WTC11 (cell line): ENCODE results near the gene MPPE1. TPM values are rescaled to one million over a fixed set of nuclear protein-coding genes. Genes with fewer than 3 reads are reported as not detected.
A peak's percentile ranks its signal among the peaks of the same experiment; 100 is the strongest.

ENCODE experiments used
- ATAC-seq: fragments of 200-7000 bp; cut with Tn5 transposase; 2 replicates; pipeline ENCODE4 v1.10.0; 2021; ENCODE audit warnings: mild to moderate bottlenecking, moderate library complexity
- CTCF ChIA-PET: fragments of 300-600 bp; sonication (Branson Sonifier 250); formaldehyde crosslinking; loops from one replicate; lab custom pipeline; 2021; ENCODE audit warnings: antibody characterized with exemption; lab: Charles Lee
- POLR2A ChIA-PET: fragments of 350-600 bp; sonication (Branson Sonifier 250); formaldehyde crosslinking; loops from one replicate; lab custom pipeline; 2021; ENCODE audit warnings: antibody characterized with exemption; lab: Charles Lee
- DNase-seq: peaks from one replicate; pipeline ENCODE4 v3.0.0; 2021; ENCODE audit warnings: low spot score
- H3K27ac Mint-ChIP-seq: 2 replicates; pipeline ENCODE4 v1.8.0; 2021; ENCODE audit warnings: mixed read lengths
- H3K27me3 Mint-ChIP-seq: 2 replicates; pipeline ENCODE4 v1.8.0; 2021; ENCODE audit warnings: low read depth, mild to moderate bottlenecking, moderate library complexity, mixed read lengths
- H3K36me3 Mint-ChIP-seq: 2 replicates; pipeline ENCODE4 v1.8.0; 2021; ENCODE audit warnings: mixed read lengths
- H3K4me1 Mint-ChIP-seq: 2 replicates; pipeline ENCODE4 v1.8.0; 2022; ENCODE audit warnings: mixed read lengths
- H3K4me3 Mint-ChIP-seq: 2 replicates; pipeline ENCODE4 v1.8.0; 2021; ENCODE audit warnings: mild to moderate bottlenecking, moderate library complexity, mixed read lengths
- H3K9me3 Mint-ChIP-seq: 2 replicates; pipeline ENCODE4 v1.8.0; 2021; ENCODE audit warnings: mixed read lengths
- ATF3 ChIP-seq: sonication (generic); formaldehyde crosslinking; conservative IDR thresholded peaks from 2 replicates; pipeline ENCODE4 v1.8.1; 2022; ENCODE audit warnings: mild to moderate bottlenecking, missing genetic modification reagents
- CBFB ChIP-seq: sonication (generic); formaldehyde crosslinking; IDR thresholded peaks from 2 replicates; pipeline ENCODE4 v1.8.1; 2022; ENCODE audit warnings: mild to moderate bottlenecking, low read depth, missing genetic modification reagents
- ESRRA ChIP-seq: sonication (generic); formaldehyde crosslinking; IDR thresholded peaks from 2 replicates; pipeline ENCODE4 v1.8.1; 2022; ENCODE audit warnings: mild to moderate bottlenecking, missing genetic modification reagents, borderline replicate concordance
- GRHL2 ChIP-seq: fragments of 250-450 bp; sonication (Bioruptor Pico); IDR thresholded peaks from 2 replicates; pipeline ENCODE4 v1.8.0; 2022; ENCODE audit warnings: mild to moderate bottlenecking, moderate library complexity; ENCODE audit not compliant: insufficient replicate concordance, severe bottlenecking
- MXD4 ChIP-seq: fragments of 250-450 bp; sonication (Bioruptor Pico); IDR thresholded peaks from 2 replicates; pipeline ENCODE4 v1.8.0; 2021; ENCODE audit warnings: mild to moderate bottlenecking, moderate library complexity, borderline replicate concordance
- OVOL2 ChIP-seq: fragments of 250-450 bp; sonication (Bioruptor Pico); IDR thresholded peaks from 2 replicates; pipeline ENCODE4 v1.9.0; 2021; ENCODE audit warnings: mild to moderate bottlenecking, borderline replicate concordance
- SMAD4 ChIP-seq: sonication (generic); formaldehyde crosslinking; IDR thresholded peaks from 2 replicates; pipeline ENCODE4 v1.8.0; 2022; ENCODE audit warnings: mild to moderate bottlenecking, missing genetic modification reagents
- ZBTB21 ChIP-seq: sonication (generic); formaldehyde crosslinking; IDR thresholded peaks from 2 replicates; pipeline ENCODE4 v1.8.1; 2023; ENCODE audit warnings: mild to moderate bottlenecking, missing genetic modification reagents, borderline replicate concordance
- ZMAT4 ChIP-seq: fragments of 250-450 bp; sonication (Bioruptor Pico); IDR thresholded peaks from 2 replicates; pipeline ENCODE4 v1.9.0; 2021; ENCODE audit warnings: mild to moderate bottlenecking
- ZNF121 ChIP-seq: sonication (generic); formaldehyde crosslinking; IDR thresholded peaks from 2 replicates; pipeline ENCODE4 v1.8.0; 2023; ENCODE audit warnings: missing genetic modification reagents
- ZNF138 ChIP-seq: sonication (generic); formaldehyde crosslinking; conservative IDR thresholded peaks from 2 replicates; pipeline ENCODE4 v1.8.1; 2022; ENCODE audit warnings: mild to moderate bottlenecking, moderate library complexity, missing genetic modification reagents
- ZNF263 ChIP-seq: sonication (generic); formaldehyde crosslinking; IDR thresholded peaks from 2 replicates; pipeline ENCODE4 v1.8.1; 2022; ENCODE audit warnings: low read depth, mild to moderate bottlenecking, moderate library complexity, missing genetic modification reagents
- ZNF532 ChIP-seq: fragments of 250-450 bp; sonication (Bioruptor Pico); IDR thresholded peaks from 2 replicates; pipeline ENCODE4 v1.9.0; 2021; ENCODE audit warnings: mild to moderate bottlenecking, borderline replicate concordance
- ZSCAN18 ChIP-seq: fragments of 250-450 bp; sonication (Bioruptor Pico); IDR thresholded peaks from 2 replicates; pipeline ENCODE4 v2.1.2; 2022; ENCODE audit warnings: mild to moderate bottlenecking, moderate library complexity
- total RNA-seq: library from RNA; stranded (reverse); gene quantifications from 3 replicates; pipeline ENCODE4 v1.2.3, GENCODE V29; 2021
- TF ChIP-seq, protein P1 (sequence below): sonication (generic); formaldehyde crosslinking; IDR thresholded peaks from 2 replicates; pipeline ENCODE4 v1.8.1; 2023; ENCODE audit warnings: mild to moderate bottlenecking, missing genetic modification reagents, borderline replicate concordance
- TF ChIP-seq, protein P2 (sequence below): sonication (generic); formaldehyde crosslinking; IDR thresholded peaks from 2 replicates; pipeline ENCODE4 v1.8.0; 2023; ENCODE audit warnings: missing genetic modification reagents
- TF ChIP-seq, protein P3 (sequence below): sonication (generic); formaldehyde crosslinking; IDR thresholded peaks from 2 replicates; pipeline ENCODE4 v1.8.1; 2022; ENCODE audit warnings: mild to moderate bottlenecking, missing genetic modification reagents, moderate library complexity, borderline replicate concordance
- TF ChIP-seq, protein P4 (sequence below): sonication (generic); formaldehyde crosslinking; IDR thresholded peaks from 2 replicates; pipeline ENCODE4 v1.8.0; 2023; ENCODE audit warnings: missing genetic modification reagents, mild to moderate bottlenecking, borderline replicate concordance

Gene MPPE1
- total RNA-seq, 1 experiment from 2014 or later, result 29.1 TPM

- no peak for TF ChIP-seq ZMAT4 (CRISPR knock-in tag)
- TF ChIP-seq, protein P1, sequence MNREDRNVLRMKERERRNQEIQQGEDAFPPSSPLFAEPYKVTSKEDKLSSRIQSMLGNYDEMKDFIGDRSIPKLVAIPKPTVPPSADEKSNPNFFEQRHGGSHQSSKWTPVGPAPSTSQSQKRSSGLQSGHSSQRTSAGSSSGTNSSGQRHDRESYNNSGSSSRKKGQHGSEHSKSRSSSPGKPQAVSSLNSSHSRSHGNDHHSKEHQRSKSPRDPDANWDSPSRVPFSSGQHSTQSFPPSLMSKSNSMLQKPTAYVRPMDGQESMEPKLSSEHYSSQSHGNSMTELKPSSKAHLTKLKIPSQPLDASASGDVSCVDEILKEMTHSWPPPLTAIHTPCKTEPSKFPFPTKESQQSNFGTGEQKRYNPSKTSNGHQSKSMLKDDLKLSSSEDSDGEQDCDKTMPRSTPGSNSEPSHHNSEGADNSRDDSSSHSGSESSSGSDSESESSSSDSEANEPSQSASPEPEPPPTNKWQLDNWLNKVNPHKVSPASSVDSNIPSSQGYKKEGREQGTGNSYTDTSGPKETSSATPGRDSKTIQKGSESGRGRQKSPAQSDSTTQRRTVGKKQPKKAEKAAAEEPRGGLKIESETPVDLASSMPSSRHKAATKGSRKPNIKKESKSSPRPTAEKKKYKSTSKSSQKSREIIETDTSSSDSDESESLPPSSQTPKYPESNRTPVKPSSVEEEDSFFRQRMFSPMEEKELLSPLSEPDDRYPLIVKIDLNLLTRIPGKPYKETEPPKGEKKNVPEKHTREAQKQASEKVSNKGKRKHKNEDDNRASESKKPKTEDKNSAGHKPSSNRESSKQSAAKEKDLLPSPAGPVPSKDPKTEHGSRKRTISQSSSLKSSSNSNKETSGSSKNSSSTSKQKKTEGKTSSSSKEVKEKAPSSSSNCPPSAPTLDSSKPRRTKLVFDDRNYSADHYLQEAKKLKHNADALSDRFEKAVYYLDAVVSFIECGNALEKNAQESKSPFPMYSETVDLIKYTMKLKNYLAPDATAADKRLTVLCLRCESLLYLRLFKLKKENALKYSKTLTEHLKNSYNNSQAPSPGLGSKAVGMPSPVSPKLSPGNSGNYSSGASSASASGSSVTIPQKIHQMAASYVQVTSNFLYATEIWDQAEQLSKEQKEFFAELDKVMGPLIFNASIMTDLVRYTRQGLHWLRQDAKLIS, result no peak
- no peak for TF ChIP-seq ZNF263 (CRISPR knock-in tag)
- no peak for TF ChIP-seq ZSCAN18 (CRISPR knock-in tag)
- TF ChIP-seq ZBTB21 (CRISPR knock-in tag), result no peak
- no peak for TF ChIP-seq ZNF532 (CRISPR knock-in tag)
- no peak for TF ChIP-seq SMAD4 (CRISPR knock-in tag)
- TF ChIP-seq ESRRA (CRISPR knock-in tag), result no peak
- TF ChIP-seq GRHL2 (CRISPR knock-in tag), result no peak
- no peak for TF ChIP-seq CBFB (CRISPR knock-in tag)
- no peak for TF ChIP-seq ZNF121 (CRISPR knock-in tag)
Observed at GRCh38 chr18:11845654-11846053, 62.5 kb downstream of the MPPE1 start (continued).

DNA sequence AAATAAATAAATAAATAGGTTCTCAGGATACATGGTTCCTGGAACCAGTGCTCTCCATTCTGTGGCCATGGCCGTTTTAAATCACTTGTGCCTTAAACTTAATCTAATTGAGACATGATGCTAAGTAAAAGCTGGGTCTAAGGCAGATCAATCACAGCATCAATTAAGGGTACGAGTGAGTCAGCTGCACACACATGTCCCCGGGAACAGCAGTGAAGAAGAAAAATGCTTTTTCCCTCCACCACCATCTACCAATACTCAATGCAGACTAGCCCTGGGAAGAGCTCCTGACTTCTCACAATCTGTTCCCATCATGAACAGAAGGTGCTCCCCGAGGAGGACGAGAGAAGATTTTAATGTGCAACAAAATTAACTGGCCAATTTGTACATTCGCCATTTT, 63.7 kb downstream of the MPPE1 start:
- ChIA-PET POLR2A (no interaction called here), CTCF (interaction anchor here (1.4 kb wide), 1 partner anchor 83 kb away, joined by 3 read pairs; no protein-coding TSS in a partner anchor)
- ATAC-seq, result no peak
- H3K27ac Mint-ChIP-seq, result peak overlapping the region; percentile 60; the same call in 1 of the 2 replicates
- no peaks in the 10 kb centered on the region for H3K27me3 Mint-ChIP-seq
- DNase-seq, result no peak
- no peak overlapping the region for H3K4me3 Mint-ChIP-seq
- no peaks in the 10 kb centered on the region for H3K9me3 Mint-ChIP-seq
- H3K4me1 Mint-ChIP-seq, result peaks cover 7% of the 10 kb centered on the region
- no peaks in the 10 kb centered on the region for H3K36me3 Mint-ChIP-seq
- TF ChIP-seq OVOL2 (CRISPR knock-in tag) (no peak), MXD4 (CRISPR knock-in tag) (no peak), ATF3 (CRISPR knock-in tag) (no peak), ZNF138 (CRISPR knock-in tag) (no peak)
- TF ChIP-seq, protein P2, sequence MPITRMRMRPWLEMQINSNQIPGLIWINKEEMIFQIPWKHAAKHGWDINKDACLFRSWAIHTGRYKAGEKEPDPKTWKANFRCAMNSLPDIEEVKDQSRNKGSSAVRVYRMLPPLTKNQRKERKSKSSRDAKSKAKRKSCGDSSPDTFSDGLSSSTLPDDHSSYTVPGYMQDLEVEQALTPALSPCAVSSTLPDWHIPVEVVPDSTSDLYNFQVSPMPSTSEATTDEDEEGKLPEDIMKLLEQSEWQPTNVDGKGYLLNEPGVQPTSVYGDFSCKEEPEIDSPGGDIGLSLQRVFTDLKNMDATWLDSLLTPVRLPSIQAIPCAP (CRISPR knock-in tag), result no peak
- TF ChIP-seq, protein P3, sequence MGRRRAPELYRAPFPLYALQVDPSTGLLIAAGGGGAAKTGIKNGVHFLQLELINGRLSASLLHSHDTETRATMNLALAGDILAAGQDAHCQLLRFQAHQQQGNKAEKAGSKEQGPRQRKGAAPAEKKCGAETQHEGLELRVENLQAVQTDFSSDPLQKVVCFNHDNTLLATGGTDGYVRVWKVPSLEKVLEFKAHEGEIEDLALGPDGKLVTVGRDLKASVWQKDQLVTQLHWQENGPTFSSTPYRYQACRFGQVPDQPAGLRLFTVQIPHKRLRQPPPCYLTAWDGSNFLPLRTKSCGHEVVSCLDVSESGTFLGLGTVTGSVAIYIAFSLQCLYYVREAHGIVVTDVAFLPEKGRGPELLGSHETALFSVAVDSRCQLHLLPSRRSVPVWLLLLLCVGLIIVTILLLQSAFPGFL (CRISPR knock-in tag), result no peak
- TF ChIP-seq, protein P4, sequence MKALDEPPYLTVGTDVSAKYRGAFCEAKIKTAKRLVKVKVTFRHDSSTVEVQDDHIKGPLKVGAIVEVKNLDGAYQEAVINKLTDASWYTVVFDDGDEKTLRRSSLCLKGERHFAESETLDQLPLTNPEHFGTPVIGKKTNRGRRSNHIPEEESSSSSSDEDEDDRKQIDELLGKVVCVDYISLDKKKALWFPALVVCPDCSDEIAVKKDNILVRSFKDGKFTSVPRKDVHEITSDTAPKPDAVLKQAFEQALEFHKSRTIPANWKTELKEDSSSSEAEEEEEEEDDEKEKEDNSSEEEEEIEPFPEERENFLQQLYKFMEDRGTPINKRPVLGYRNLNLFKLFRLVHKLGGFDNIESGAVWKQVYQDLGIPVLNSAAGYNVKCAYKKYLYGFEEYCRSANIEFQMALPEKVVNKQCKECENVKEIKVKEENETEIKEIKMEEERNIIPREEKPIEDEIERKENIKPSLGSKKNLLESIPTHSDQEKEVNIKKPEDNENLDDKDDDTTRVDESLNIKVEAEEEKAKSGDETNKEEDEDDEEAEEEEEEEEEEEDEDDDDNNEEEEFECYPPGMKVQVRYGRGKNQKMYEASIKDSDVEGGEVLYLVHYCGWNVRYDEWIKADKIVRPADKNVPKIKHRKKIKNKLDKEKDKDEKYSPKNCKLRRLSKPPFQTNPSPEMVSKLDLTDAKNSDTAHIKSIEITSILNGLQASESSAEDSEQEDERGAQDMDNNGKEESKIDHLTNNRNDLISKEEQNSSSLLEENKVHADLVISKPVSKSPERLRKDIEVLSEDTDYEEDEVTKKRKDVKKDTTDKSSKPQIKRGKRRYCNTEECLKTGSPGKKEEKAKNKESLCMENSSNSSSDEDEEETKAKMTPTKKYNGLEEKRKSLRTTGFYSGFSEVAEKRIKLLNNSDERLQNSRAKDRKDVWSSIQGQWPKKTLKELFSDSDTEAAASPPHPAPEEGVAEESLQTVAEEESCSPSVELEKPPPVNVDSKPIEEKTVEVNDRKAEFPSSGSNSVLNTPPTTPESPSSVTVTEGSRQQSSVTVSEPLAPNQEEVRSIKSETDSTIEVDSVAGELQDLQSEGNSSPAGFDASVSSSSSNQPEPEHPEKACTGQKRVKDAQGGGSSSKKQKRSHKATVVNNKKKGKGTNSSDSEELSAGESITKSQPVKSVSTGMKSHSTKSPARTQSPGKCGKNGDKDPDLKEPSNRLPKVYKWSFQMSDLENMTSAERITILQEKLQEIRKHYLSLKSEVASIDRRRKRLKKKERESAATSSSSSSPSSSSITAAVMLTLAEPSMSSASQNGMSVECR, result no peak
